ENCODE results near the gene WDFY4. TPM values are rescaled to one million over a fixed set of nuclear protein-coding genes. Genes with fewer than 3 reads are reported as not detected.

The WDFY4 gene
- total and polyA plus RNA-seq, 2 of the 4 experiments (the other 2 are of a cell fraction): not detected

GRCh38 chr10:48736596-48736995, 51.9 kb downstream of the WDFY4 start:
- Histone ChIP-seq H2AFZ (replicated peaks; ENCODE audit: low read length, poor library complexity) (no peak overlapping the region), H2BK5ac (ENCODE audit: low read depth, low read length, poor library complexity, severe bottlenecking) (no peak overlapping the region), H2AK5ac (ENCODE audit: low read depth, low read length) (no peak overlapping the region), H3K14ac (replicated peaks; ENCODE audit: low read depth, low read length) (no peak overlapping the region), H4K8ac (ENCODE audit: low read depth in 2 of 2, low read length in 2 of 2) (no peak overlapping the region), H3K56ac (ENCODE audit: extremely low read depth, insufficient read depth, low read length) (no peak overlapping the region), H4K91ac (ENCODE audit: insufficient read depth, low read depth, low read length) (no peak overlapping the region), H3K18ac (ENCODE audit: low read depth, low read length) (no peak overlapping the region), H3K27me3 (ENCODE audit: control insufficient read depth, insufficient read depth, low read length) (peaks cover 7% of the 10 kb centered on the region), H2BK20ac (ENCODE audit: low read depth, low read length) (no peak overlapping the region), H3K27ac (ENCODE audit: insufficient read depth, low read length) (no peak overlapping the region), H3K9me3 (ENCODE audit: control insufficient read depth, insufficient read depth, low read length) (no peaks in the 10 kb centered on the region), H2BK120ac (ENCODE audit: low read depth, low read length) (no peak overlapping the region), H3K9ac (ENCODE audit: low read depth, low read length) (no peak overlapping the region), H3K4me2 (ENCODE audit: low read depth, low read length) (no peak overlapping the region), H2BK15ac (ENCODE audit: low read depth, low read length) (no peak overlapping the region), H3K4ac (ENCODE audit: low read depth, low read length) (no peak overlapping the region), H3K36me3 (ENCODE audit: control insufficient read depth, insufficient read depth, low read length) (no peaks in the 10 kb centered on the region), H4K5ac (ENCODE audit: low read depth, low read length) (no peak overlapping the region), H2AK9ac (replicated peaks; ENCODE audit: low read depth, low read length, poor library complexity) (no peak overlapping the region), H3K4me1 (ENCODE audit: control insufficient read depth, insufficient read depth, low read length) (no peaks in the 10 kb centered on the region), H3K9me1 (ENCODE audit: insufficient read depth, low read length) (no peaks in the 10 kb centered on the region), H3K79me1 (ENCODE audit: low read depth in 1 of 2, low read length in 2 of 2) (no peaks in the 10 kb centered on the region), H4K20me1 (ENCODE audit: insufficient read depth, low read length) (no peaks in the 10 kb centered on the region), H3K23ac (ENCODE audit: low read depth, low read length) (no peak overlapping the region), H3K4me3 (ENCODE audit: insufficient read depth, low read depth, low read length) (no peak overlapping the region)
- WGBS, 2 experiments (ENCODE audit: extremely low coverage in 2 of 2, insufficient read length in 1 of 2): no CpG with 5 or more reads among the region's 1 CpG
- CTCF ChIA-PET: no interaction called here
- BruUV-seq (replicated peaks): no TSS peak
- dilution Hi-C loops (cut with HindIII; ENCODE audit: low sequenced_read_pairs, unreplicated experiment): no loop called here
- in situ Hi-C loops (cut with MboI; ENCODE audit: low sequenced_read_pairs): no loop called here
- POLR2A ChIA-PET (ENCODE audit: unreplicated experiment): no interaction called here
- ATAC-seq (ENCODE audit: low read depth) (no peak), DNase-seq (no peak)
- intact Hi-C loops (cut with micrococcal nuclease): no loop called here
- no peak for TF ChIP-seq MAFK (IDR thresholded peaks at IDR 0.05; ENCODE audit: low read depth, low read length)
- TF ChIP-seq RAD21 (IDR thresholded peaks at IDR 0.05; ENCODE audit: low read length): no peak
- TF ChIP-seq MAZ (IDR thresholded peaks at IDR 0.05; ENCODE audit: borderline replicate concordance, low read depth, low read length): no peak
- TF ChIP-seq CEBPB (IDR thresholded peaks at IDR 0.05; ENCODE audit: low read depth, low read length): no peak
- no peak for TF ChIP-seq RFX5 (IDR thresholded peaks at IDR 0.05; ENCODE audit: low read depth, low read length)
- no peak for TF ChIP-seq RCOR1 (IDR thresholded peaks at IDR 0.05; ENCODE audit: insufficient replicate concordance, low read length)
- no peak for TF ChIP-seq SMC3 (IDR thresholded peaks at IDR 0.05; ENCODE audit: low read depth, low read length)
- no peak for TF ChIP-seq MXI1 (IDR thresholded peaks at IDR 0.05; ENCODE audit: borderline replicate concordance, low read depth, low read length)
- TF ChIP-seq CTCF (conservative IDR thresholded peaks at IDR 0.05; ENCODE audit: low read depth, low read length): no peak
- TF ChIP-seq NFE2L2 (IDR thresholded peaks at IDR 0.05; ENCODE audit: low read depth, low read length): no peak
- TF ChIP-seq POLR2A (IDR thresholded peaks at IDR 0.05; ENCODE audit: low read depth, low read length): no peak
- TF ChIP-seq, protein P1, sequence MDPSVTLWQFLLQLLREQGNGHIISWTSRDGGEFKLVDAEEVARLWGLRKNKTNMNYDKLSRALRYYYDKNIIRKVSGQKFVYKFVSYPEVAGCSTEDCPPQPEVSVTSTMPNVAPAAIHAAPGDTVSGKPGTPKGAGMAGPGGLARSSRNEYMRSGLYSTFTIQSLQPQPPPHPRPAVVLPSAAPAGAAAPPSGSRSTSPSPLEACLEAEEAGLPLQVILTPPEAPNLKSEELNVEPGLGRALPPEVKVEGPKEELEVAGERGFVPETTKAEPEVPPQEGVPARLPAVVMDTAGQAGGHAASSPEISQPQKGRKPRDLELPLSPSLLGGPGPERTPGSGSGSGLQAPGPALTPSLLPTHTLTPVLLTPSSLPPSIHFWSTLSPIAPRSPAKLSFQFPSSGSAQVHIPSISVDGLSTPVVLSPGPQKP (IDR thresholded peaks at IDR 0.05; ENCODE audit: borderline replicate concordance, low read depth, low read length): no peak
- TF ChIP-seq CHD1 (IDR thresholded peaks at IDR 0.05; ENCODE audit: low read depth, low read length): no peak
- no peak for TF ChIP-seq BHLHE40 (IDR thresholded peaks at IDR 0.05; ENCODE audit: low read depth, low read length)
- TF ChIP-seq, protein P2, sequence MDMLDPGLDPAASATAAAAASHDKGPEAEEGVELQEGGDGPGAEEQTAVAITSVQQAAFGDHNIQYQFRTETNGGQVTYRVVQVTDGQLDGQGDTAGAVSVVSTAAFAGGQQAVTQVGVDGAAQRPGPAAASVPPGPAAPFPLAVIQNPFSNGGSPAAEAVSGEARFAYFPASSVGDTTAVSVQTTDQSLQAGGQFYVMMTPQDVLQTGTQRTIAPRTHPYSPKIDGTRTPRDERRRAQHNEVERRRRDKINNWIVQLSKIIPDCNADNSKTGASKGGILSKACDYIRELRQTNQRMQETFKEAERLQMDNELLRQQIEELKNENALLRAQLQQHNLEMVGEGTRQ (IDR thresholded peaks at IDR 0.05; ENCODE audit: low read depth, low read length): no peak
- no peak for TF ChIP-seq FOS (IDR thresholded peaks at IDR 0.05; ENCODE audit: low read depth, low read length)

Measured in IMR-90 (cell line).